Astrocyte of the cerebellum (primary cell): ENCODE measurements around the gene ASTL.
"Not testable (repeated sequence)": the region's sequence is repeated elsewhere in the genome, so short reads cannot be mapped to it uniquely, and the experiment has no call there.

Experiments used
- DNase-seq: peaks from one replicate; pipeline ENCODE4 v3.0.0-alpha.2; 2011; ENCODE audit warnings: low read depth
- H3K4me3 ChIP-seq: 2 replicates; pipeline ENCODE4 v1.5.1; 2011; ENCODE audit warnings: mild to moderate bottlenecking, low read depth, low read length, moderate library complexity
- in situ Hi-C: cut with HindIII; loops from 2 replicates; pipeline ENCODE4 v1.10.0; 2017; ENCODE audit warnings: low sequenced_read_pairs
- TF ChIP-seq, protein P1 (sequence below): IDR thresholded peaks from 2 replicates; pipeline ENCODE4 v1.5.1; 2012; ENCODE audit warnings: low read length, low read depth, moderate library complexity, mild to moderate bottlenecking; ENCODE audit errors: missing control alignments

The ASTL gene

DNA sequence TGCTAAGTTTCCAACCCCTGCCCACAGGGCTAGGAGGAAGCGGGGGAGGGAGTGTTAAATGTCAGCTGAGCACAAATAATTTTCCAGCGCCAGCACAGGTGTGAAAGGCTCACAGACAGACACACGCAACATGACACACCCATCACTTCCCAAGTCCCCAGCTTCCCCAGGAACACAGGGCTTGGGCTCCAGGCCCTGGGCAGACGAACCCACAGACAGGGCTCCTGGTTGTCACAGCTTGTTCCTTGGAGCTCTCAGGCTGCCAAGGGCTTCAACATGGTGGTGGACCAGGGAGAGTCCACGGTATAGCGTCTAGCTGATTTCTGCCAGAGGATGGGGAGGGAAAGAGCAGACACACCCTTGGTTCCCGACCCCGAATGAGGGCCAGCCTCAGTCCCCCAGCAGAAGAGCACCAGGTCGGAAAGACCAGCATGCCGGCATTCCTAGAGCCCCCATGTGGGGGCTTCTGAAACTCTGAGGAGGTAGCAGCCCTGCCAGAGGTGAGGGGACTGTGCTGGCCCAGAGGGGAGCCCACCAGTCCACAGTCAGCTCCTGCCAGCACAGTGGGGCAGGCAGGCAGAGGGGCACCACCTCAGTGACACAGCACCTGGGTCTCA is 5.0 kb upstream of the ASTL start:
- no peak for DNase-seq
- H3K4me3 ChIP-seq = no peak overlapping the region
- TF ChIP-seq, protein P1, sequence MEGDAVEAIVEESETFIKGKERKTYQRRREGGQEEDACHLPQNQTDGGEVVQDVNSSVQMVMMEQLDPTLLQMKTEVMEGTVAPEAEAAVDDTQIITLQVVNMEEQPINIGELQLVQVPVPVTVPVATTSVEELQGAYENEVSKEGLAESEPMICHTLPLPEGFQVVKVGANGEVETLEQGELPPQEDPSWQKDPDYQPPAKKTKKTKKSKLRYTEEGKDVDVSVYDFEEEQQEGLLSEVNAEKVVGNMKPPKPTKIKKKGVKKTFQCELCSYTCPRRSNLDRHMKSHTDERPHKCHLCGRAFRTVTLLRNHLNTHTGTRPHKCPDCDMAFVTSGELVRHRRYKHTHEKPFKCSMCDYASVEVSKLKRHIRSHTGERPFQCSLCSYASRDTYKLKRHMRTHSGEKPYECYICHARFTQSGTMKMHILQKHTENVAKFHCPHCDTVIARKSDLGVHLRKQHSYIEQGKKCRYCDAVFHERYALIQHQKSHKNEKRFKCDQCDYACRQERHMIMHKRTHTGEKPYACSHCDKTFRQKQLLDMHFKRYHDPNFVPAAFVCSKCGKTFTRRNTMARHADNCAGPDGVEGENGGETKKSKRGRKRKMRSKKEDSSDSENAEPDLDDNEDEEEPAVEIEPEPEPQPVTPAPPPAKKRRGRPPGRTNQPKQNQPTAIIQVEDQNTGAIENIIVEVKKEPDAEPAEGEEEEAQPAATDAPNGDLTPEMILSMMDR = no peak
- in situ Hi-C loops = no loop called here

DNA sequence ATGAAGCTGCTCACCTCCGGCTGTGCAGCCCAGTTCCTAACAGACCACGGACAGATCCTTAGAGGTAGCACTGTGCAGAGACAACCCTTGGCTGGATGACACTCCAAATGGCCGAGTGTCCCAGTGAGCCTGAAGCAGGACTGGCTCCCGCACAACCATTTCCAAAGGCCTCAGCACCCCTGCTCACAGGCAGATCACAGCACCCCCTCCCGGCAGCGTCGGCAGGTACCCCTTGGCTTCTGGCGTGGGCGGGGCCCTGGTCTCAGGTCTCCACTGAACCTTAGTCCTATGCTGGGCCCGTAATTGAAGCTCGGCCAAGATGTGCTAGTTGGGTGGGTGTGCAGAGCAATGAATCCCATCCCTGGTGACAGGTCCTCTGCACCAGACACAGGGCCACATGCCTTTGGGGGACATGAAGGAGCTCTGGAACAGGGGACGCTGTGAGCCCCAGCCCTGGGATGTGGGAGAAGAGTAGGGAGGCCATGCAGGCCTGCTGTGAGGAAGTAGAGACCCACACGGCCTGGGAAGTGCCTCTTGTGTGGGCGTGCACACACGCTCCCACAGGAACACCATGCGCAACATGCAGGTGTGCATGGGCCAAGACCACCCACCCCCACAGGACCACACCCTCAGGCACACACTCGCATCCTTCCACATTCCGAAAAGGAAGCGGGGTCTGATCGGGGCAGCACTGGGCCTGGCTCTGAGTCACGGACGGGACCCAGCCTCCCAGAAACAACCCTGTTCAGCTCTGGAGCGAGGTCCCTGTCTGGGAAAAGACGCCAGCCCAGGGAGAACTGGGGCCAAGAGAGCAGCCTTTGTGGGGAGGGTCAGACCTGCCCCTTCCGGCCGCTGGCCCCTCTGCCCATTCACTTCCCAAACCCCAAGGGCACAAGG is 4.2 kb upstream of the ASTL start:
- in situ Hi-C loops = no loop called here
- no peak for DNase-seq
- TF ChIP-seq, protein P1 = no peak
- H3K4me3 ChIP-seq = no peak overlapping the region

GRCh38 chr2:96141624-96141967 is 3.3 kb upstream of the ASTL start:
- H3K4me3 ChIP-seq, in situ Hi-C loops, DNase-seq: not testable (repeated sequence)

DNA sequence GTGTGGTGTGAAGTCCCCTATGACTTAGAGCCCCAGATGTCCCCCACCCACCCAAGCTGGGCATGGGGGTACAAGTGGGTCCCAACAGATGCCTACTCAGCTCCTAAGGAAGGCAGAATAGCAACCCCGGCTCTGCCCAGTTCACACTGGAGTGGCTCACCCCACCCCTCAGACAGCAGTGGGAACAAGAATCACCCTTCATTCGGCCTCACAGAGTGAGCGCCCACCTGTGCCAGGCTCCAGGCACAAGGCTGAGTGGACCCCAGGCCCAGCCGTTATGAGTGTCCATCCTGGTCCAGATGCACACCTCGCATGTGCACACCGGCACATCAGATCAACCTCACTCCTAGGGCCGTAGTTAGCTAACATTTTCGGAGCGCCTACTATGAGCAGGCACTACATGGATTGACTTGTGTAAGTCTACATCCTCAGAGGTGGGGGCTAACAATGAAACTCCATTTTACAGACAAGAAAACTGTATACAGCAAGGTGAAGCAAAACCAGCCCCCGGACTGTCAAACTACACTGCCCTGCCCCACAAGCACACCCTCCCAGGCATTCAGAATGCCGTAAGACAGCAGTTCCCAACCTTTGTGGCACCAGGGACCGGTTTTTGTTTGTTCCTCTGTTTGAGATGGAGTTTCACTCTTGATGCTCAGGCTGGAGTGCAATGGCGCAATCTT is 2.8 kb upstream of the ASTL start:
- TF ChIP-seq, protein P1 = no peak
- DNase-seq = no peak
- no peak overlapping the region for H3K4me3 ChIP-seq
- in situ Hi-C loops = no loop called here

- no peak for DNase-seq
- in situ Hi-C loops = loop anchor here (10.0 kb wide), 1 partner anchor 126 kb away; the partner anchor contains the start of genes CIAO1 and TMEM127
- H3K4me3 ChIP-seq = no peak overlapping the region
- TF ChIP-seq, protein P1 = no peak
Measured at GRCh38 chr2:96139181-96139758, 968 bp upstream of the ASTL start.

- in situ Hi-C loops = loop anchor here (10.0 kb wide), 1 partner anchor 127 kb away; the partner anchor contains the start of genes CIAO1 and TMEM127
- DNase-seq = no peak
Measured at GRCh38 chr2:96137321-96138178, 752 bp downstream of the ASTL start.

More at GRCh38 chr2:96137321-96138178, 752 bp downstream of the ASTL start:
- TF ChIP-seq, protein P1 = no peak
- H3K4me3 ChIP-seq = no peak overlapping the region
